IPS-NIHi11 (cell line): ENCODE measurements around the gene TMEM191B.
"Not testable (repeated sequence)": the region's sequence is repeated elsewhere in the genome, so short reads cannot be mapped to it uniquely, and the experiment has no call there.

ENCODE experiments used
- DNase-seq: peaks from one replicate; pipeline ENCODE4 v3.0.0; 2012; ENCODE audit warnings: mixed read lengths, low spot score

The TMEM191B gene

DNA sequence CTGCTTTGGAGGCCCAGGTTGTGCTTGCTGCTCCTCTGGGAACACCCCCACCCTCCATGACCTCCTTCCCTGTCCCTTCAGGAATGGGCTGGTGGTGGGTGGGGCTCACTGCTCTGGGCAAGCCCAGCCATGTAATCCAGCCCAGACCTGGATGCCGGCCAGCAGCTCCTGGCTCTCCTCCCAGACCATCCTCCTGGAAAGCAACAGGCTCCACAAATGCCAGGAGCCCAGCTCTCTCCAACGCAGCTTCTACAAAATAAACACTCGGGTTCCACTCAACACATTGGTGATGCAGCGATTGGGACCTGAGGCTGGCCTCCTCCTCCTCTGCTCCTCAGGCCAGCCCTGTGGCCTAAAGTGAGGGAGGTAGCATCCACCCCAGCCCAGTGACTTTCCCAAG is 30.9 kb downstream of the TMEM191B start:
- not testable (repeated sequence) for DNase-seq

- not testable (repeated sequence) for DNase-seq
Observed at GRCh38 chr22:18558939-18559338, 31.3 kb downstream of the TMEM191B start.

DNA sequence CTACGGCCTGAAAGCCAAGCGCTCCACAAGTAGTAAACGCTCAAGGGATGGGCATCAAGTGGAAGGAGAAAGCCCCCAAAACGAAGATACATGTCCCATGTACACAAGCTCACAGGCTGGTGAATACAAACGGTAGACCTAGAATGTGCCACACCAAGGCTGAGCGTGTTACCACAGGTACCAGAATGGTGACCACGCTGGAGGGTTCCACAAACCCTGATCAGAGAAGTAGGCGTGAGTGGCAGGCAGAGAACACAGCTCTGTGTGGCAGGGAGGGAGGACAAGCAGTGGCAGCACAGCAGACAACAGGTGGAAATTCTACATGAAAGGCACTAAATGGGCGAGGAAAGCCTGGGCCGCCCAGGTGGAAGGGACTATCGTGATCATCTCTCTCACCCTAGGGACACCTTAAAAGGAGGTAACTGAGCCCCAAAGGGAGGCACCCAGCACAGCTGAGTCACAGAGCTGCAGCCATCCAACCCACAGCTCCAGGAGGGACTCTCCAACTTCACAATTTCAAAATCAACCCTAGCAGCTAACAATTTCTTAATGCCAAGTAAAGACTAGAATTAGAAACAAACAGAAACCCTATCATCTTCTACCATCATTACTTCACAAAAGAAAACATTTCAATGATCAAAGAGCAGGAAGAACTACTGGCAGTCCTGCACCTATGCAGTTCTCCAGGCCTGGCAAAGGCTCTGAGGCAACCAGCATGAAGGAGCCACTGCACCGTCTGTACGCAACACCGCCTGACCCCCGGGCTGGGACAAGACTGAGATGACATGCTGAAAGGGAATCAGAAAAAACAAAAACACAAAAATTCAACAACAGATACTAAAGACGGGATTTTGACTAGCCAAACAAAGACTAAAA is 32.7 kb downstream of the TMEM191B start:
- not testable (repeated sequence) for DNase-seq

DNA sequence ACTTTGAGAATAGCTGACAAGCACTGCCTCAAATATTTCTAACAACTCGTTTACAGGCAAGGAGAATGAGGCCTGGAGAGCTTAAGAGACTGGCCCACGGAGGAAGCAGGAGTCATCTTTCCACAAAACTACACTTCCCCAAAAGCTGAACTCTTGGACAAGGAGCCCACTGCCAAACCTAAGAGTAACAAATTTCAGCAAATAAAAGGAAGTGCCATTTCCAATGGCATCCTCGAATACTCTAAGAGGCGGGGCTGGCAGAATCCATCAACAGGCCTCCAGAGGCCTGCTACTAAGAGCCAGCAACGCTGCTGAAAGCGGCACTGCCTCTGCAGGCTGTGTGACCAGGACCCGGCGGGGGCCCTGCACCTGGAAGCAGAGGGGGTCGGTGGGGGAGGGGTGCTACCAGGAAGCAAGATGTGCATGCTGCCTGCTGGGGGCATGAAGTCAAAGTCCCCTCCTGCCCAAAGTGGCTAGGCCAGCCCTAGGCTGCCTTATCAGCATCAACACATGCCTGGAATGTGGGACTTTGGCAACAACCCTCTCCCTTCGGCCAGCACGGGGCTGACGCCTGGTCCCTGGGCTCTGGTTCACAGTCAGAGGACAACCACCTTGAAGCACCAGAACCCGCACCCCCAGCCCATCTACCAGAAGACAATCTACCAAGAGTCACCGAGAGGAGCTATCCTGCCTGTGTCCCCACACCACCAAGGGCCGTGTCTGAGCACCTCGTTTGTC is 43.1 kb downstream of the TMEM191B start:
- DNase-seq: not testable (repeated sequence)

DNA sequence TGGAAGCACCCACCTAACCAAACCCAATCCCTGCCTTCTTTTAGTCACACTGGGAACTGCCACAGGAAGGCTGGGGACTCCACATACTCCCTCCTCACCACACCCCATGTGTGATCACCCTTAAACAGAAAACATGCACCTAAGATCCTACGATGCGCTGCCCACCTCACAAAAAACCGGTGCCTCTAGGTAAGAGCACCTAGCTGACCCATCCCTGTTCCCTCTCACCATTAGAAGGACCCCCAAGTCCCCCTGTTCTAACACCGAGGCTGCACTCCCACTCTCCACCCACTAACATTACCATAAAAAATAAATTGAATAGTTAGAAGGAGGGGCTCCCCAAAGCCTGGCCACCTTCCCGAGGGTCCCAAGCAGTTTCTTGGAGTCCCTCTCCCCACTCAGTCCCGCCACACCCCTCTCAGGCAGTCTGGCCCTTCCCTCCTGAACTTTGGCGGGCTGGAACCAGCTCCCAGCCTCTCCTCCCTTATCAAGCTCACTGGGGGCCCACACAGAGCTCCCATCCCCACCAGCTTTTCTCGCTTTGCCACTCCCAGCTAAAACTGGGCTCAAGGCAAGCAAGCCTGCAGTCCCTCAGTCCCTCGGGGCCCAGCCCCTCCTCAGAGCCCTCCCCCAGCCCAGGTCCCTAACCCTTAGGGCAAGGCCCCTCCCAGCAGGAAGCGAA is 46.0 kb downstream of the TMEM191B start:
- DNase-seq: not testable (repeated sequence)

- not testable (repeated sequence) for DNase-seq
Observed at GRCh38 chr22:18574555-18574954, 47.0 kb downstream of the TMEM191B start.

GRCh38 chr22:18575686-18576085 is 48.1 kb downstream of the TMEM191B start:
- not testable (repeated sequence) for DNase-seq

GRCh38 chr22:18577090-18577818 is 49.7 kb downstream of the TMEM191B start:
- not testable (repeated sequence) for DNase-seq

- DNase-seq: not testable (repeated sequence)
Observed at GRCh38 chr22:18577847-18578246, 50.2 kb downstream of the TMEM191B start.
